Stimulated activated CD8-positive, alpha-beta memory T cell treated with anti-CD3 and anti-CD28 coated beads, Interleukin-15, amount 100 ng/mL, for 1 hour (primary cell): Measurements from ENCODE around the gene SEC16B.

ENCODE experiments used
- DNase-seq: peaks from one replicate; pipeline ENCODE4 v3.0.0-alpha.2; 2020; ENCODE audit warnings: low read depth

The SEC16B gene

GRCh38 chr1:177905686-177906085 lies 64.2 kb downstream of the SEC16B start:
- DNase-seq: no peak

GRCh38 chr1:177902266-177902665 lies 67.6 kb downstream of the SEC16B start:
- no peak for DNase-seq

GRCh38 chr1:177897998-177898654 lies 71.7 kb downstream of the SEC16B start:
- no peak for DNase-seq

DNA sequence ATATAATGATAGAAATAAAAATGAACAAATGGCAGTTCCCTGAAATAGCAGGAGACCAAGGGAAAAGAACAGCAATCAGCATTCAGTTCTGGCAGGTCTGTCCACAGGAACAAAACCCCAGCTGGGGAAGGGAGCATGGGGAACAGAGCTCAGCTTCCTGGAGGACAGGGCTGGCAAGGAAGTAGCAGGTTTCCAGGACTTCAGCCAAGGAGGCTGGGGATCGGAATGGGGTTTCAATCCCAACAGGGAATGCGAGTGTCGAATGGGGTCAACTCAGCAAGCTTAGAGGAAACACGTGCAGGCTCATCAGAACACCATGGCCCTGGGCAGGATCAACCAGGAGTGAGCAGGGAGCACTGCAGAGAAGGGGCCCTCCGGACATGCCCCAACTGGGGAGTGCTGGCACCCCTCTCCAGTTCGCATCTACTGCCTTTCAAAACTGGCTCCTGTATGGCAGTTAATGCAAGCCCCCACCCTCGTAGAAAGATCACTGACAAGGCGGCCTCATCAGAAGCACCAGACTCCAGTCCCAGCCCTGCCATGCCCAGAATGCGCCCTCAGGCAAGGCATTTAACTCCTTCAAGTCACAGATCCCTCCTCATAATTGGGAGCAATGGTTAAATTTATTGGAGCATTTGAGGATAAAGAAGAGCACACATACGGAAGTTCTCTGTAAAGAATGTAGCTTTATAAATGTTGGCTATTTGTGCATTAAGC lies 72.4 kb downstream of the SEC16B start:
- no peak for DNase-seq
